Keratinocyte (primary cell): ENCODE measurements around the gene SLC16A7.

ENCODE experiments used
- CTCF ChIP-seq, 3 experiments: IDR thresholded peaks in 1 of 3; conservative IDR thresholded peaks in 1 of 3; optimal IDR thresholded peaks in 1 of 3; 2 replicates in 2 of 3; 3 replicates in 1 of 3; pipeline versions ENCODE3 to v1.5.1; 2011; ENCODE audit warnings: low read length in 3 of 3, mild to moderate bottlenecking in 3 of 3, moderate library complexity in 2 of 3, control low read depth in 1 of 3, inconsistent platforms in 1 of 3; ENCODE audit not compliant: insufficient read depth in 2 of 3; ENCODE audit errors: extremely low read depth in 1 of 3
- EZH2 ChIP-seq: IDR thresholded peaks from one replicate; pipeline ENCODE4 v1.6.1; 2012; ENCODE audit warnings: inconsistent platforms, mild to moderate bottlenecking, low read length, moderate library complexity

- no peak for TF ChIP-seq CTCF (optimal IDR thresholded peaks at IDR 0.05 in 1 of 3, IDR thresholded peaks at IDR 0.05 in 1 of 3, conservative IDR thresholded peaks at IDR 0.05 in 1 of 3; ENCODE audit: extremely low read depth in 1 of 3, insufficient read depth in 2 of 3, low read length in 3 of 3)
- TF ChIP-seq EZH2 = no peak
Observed at GRCh38 chr12:59803735-59804134, 207.9 kb downstream of the SLC16A7 start.
